HFFc6 (cell line): ENCODE measurements around the gene ADGRF1. TPM values are rescaled to one million over a fixed set of nuclear protein-coding genes. Genes with fewer than 3 reads are reported as not detected.
A peak's percentile ranks its signal among the peaks of the same experiment; 100 is the strongest.

Experiments
- DNase-seq: peaks from one replicate; pipeline ENCODE4 v3.0.0-alpha.2; 2018
- H3K27ac Mint-ChIP-seq: 2 replicates; pipeline ENCODE4 v1.8.0; 2020; ENCODE audit warnings: mild to moderate bottlenecking, mixed read lengths
- H3K27me3 Mint-ChIP-seq: 2 replicates; pipeline ENCODE4 v1.8.0; 2021; ENCODE audit warnings: mild to moderate bottlenecking, moderate library complexity, mixed read lengths; ENCODE audit not compliant: insufficient read depth
- H3K36me3 Mint-ChIP-seq: 2 replicates; pipeline ENCODE4 v1.8.0; 2021; ENCODE audit warnings: low read depth, mixed read lengths
- H3K4me1 Mint-ChIP-seq: 2 replicates; pipeline ENCODE4 v1.8.0; 2020; ENCODE audit warnings: low read depth, mixed read lengths
- H3K4me3 Mint-ChIP-seq: 2 replicates; pipeline ENCODE4 v1.8.0; 2020; ENCODE audit warnings: mild to moderate bottlenecking, moderate library complexity, mixed read lengths
- H3K9me3 Mint-ChIP-seq: 2 replicates; pipeline ENCODE4 v1.8.0; 2020; ENCODE audit warnings: mild to moderate bottlenecking, mixed read lengths
- CTCF ChIP-seq: fragments of 200-600 bp; sonication (generic); IDR thresholded peaks from 2 replicates; pipeline ENCODE4 v1.5.0; 2021; ENCODE audit warnings: antibody characterized with exemption, mild to moderate bottlenecking
- total RNA-seq, 6 experiments: library from RNA; stranded (reverse); fragmentation: NEBNext Ultra II Directional; extraction: Animal tissue kit (Norgen Biotek cat#: 25700); gene quantifications; 2 replicates in 1 of 6; 3 replicates in 5 of 6; pipeline ENCODE4 v1.2.3, GENCODE V29; 2021

ADGRF1 gene
- total RNA-seq, 6 experiments from 2014 or later = not detected

GRCh38 chr6:47080083-47080596 is 38.0 kb upstream of the ADGRF1 start:
- Mint-ChIP-seq H3K4me1 (no peaks in the 10 kb centered on the region; the same call in 1 of the 2 replicates), H3K27ac (no peak overlapping the region), H3K9me3 (no peaks in the 10 kb centered on the region), H3K27me3 (peaks cover 12% of the 10 kb centered on the region; the same call in 1 of the 2 replicates), H3K36me3 (no peaks in the 10 kb centered on the region), H3K4me3 (no peak overlapping the region)
- TF ChIP-seq CTCF = no peak
- DNase-seq = no peak

GRCh38 chr6:47079638-47080037 is 37.5 kb upstream of the ADGRF1 start:
- peak; percentile 44 for TF ChIP-seq CTCF
- no peaks in the 10 kb centered on the region for H3K9me3 Mint-ChIP-seq
- peaks cover 13% of the 10 kb centered on the region; the same call in 1 of the 2 replicates for H3K27me3 Mint-ChIP-seq
- H3K36me3 Mint-ChIP-seq = no peaks in the 10 kb centered on the region
- H3K27ac Mint-ChIP-seq = no peak overlapping the region
- no peak overlapping the region for H3K4me3 Mint-ChIP-seq
- DNase-seq = no peak
- H3K4me1 Mint-ChIP-seq = no peaks in the 10 kb centered on the region; the same call in 1 of the 2 replicates

GRCh38 chr6:47078991-47079390 is 36.9 kb upstream of the ADGRF1 start:
- no peaks in the 10 kb centered on the region for H3K9me3 Mint-ChIP-seq
- no peaks in the 10 kb centered on the region for H3K36me3 Mint-ChIP-seq
- DNase-seq = no peak
- peaks cover 13% of the 10 kb centered on the region; the same call in 1 of the 2 replicates for H3K27me3 Mint-ChIP-seq
- TF ChIP-seq CTCF = no peak
- H3K4me3 Mint-ChIP-seq = no peak overlapping the region
- H3K27ac Mint-ChIP-seq = no peak overlapping the region
- H3K4me1 Mint-ChIP-seq = no peaks in the 10 kb centered on the region; the same call in 1 of the 2 replicates

- Mint-ChIP-seq H3K27me3 (peaks cover 13% of the 10 kb centered on the region; the same call in 1 of the 2 replicates), H3K27ac (no peak overlapping the region), H3K36me3 (no peaks in the 10 kb centered on the region), H3K4me1 (no peaks in the 10 kb centered on the region), H3K4me3 (no peak overlapping the region), H3K9me3 (no peaks in the 10 kb centered on the region)
- TF ChIP-seq CTCF = no peak
- DNase-seq = no peak
These were observed 34.6 kb upstream of the ADGRF1 start for GRCh38 chr6:47076422-47077344.

- DNase-seq = no peak
- peaks cover 13% of the 10 kb centered on the region; the same call in 1 of the 2 replicates for H3K27me3 Mint-ChIP-seq
- no peaks in the 10 kb centered on the region for H3K9me3 Mint-ChIP-seq
- no peak for TF ChIP-seq CTCF
- H3K36me3 Mint-ChIP-seq = no peaks in the 10 kb centered on the region
- H3K4me1 Mint-ChIP-seq = no peaks in the 10 kb centered on the region
- H3K4me3 Mint-ChIP-seq = no peak overlapping the region
- H3K27ac Mint-ChIP-seq = no peak overlapping the region
These were observed 33.7 kb upstream of the ADGRF1 start for GRCh38 chr6:47075741-47076421.
